Caco-2 (cell line): Measurements from ENCODE around the gene ALK. TPM values are rescaled to one million over a fixed set of nuclear protein-coding genes. Genes with fewer than 3 reads are reported as not detected.

Source experiments
- BruUV-seq: library from RNA; stranded (reverse); fragments of 400-500 nt; replicated peaks from 2 replicates; lab custom pipeline; 2021; lab: Mats Ljungman, UMichigan
- CTCF ChIA-PET: fragments of 300-600 bp; sonication (Branson Sonifier 250); formaldehyde crosslinking; loops from one replicate; lab custom pipeline; 2022; ENCODE audit warnings: antibody characterized with exemption; lab: Charles Lee
- POLR2A ChIA-PET: fragments of 300-600 bp; sonication (Branson Sonifier 250); formaldehyde crosslinking; loops from one replicate; lab custom pipeline; 2022; ENCODE audit warnings: antibody characterized with exemption; lab: Charles Lee
- DNase-seq, 2 experiments: peaks; one replicate each; pipeline versions ENCODE4 v3.0.0 to v3.0.0-alpha.2; 2020 to 2022
- H3K27me3 ChIP-seq: replicated peaks from 2 replicates; pipeline ENCODE4 v1.6.0; 2011; ENCODE audit warnings: low read length; ENCODE audit not compliant: control insufficient read depth, insufficient read depth
- H3K36me3 ChIP-seq: 2 replicates; pipeline ENCODE4 v1.5.1; 2011; ENCODE audit warnings: low read length; ENCODE audit not compliant: control insufficient read depth, insufficient read depth
- H3K4me1 ChIP-seq: fragments of 250-450 bp; sonication (Bioruptor Pico); 2 replicates; pipeline ENCODE4 v1.5.1; 2020; ENCODE audit warnings: mild to moderate bottlenecking
- H3K4me3 ChIP-seq: 2 replicates; pipeline ENCODE4 v1.5.1; 2011; ENCODE audit warnings: low read depth, mild to moderate bottlenecking, control low read depth, low read length
- H3K9me3 ChIP-seq: fragments of 250-450 bp; sonication (Bioruptor Pico); 2 replicates; pipeline ENCODE4 v1.5.1; 2020; ENCODE audit warnings: mild to moderate bottlenecking, moderate library complexity
- H3K27ac Mint-ChIP-seq: one replicate; pipeline ENCODE4 v1.8.0; 2022; ENCODE audit warnings: mixed read lengths; ENCODE audit not compliant: unreplicated experiment
- H3K27me3 Mint-ChIP-seq: one replicate; pipeline ENCODE4 v1.8.0; 2022; ENCODE audit warnings: mixed read lengths; ENCODE audit not compliant: insufficient read depth, unreplicated experiment
- H3K36me3 Mint-ChIP-seq: one replicate; pipeline ENCODE4 v1.8.0; 2022; ENCODE audit warnings: mild to moderate bottlenecking, mixed read lengths; ENCODE audit not compliant: insufficient read depth, unreplicated experiment
- H3K4me1 Mint-ChIP-seq: one replicate; pipeline ENCODE4 v1.8.0; 2022; ENCODE audit warnings: low read depth, mixed read lengths; ENCODE audit not compliant: unreplicated experiment
- H3K4me3 Mint-ChIP-seq: one replicate; pipeline ENCODE4 v1.8.0; 2022; ENCODE audit warnings: mild to moderate bottlenecking, moderate library complexity, mixed read lengths; ENCODE audit not compliant: unreplicated experiment
- H3K9me3 Mint-ChIP-seq: one replicate; pipeline ENCODE4 v1.8.0; 2022; ENCODE audit warnings: mixed read lengths; ENCODE audit not compliant: unreplicated experiment
- intact Hi-C: fragments of 100-400 bp; cut with micrococcal nuclease; formaldehyde crosslinking; loops from one replicate; pipeline ENCODE4 v1.10.0; 2022; ENCODE audit not compliant: unreplicated experiment
- total RNA-seq: library from RNA; stranded (reverse); gene quantifications from 2 replicates; pipeline ENCODE4 v1.2.3, GENCODE V29; 2022
- TF ChIP-seq, protein P1 (sequence below), 2 experiments: fragments of 200-600 bp in 1 of 2; IDR thresholded peaks; 1 replicate in 1 of 2; 2 replicates in 1 of 2; pipeline versions ENCODE4 v1.5.1 to v1.8.0; 2011 to 2022; ENCODE audit warnings: antibody characterized with exemption in 1 of 2, control low read depth in 1 of 2, inconsistent platforms in 1 of 2, low read depth in 1 of 2, low read length in 1 of 2, mild to moderate bottlenecking in 1 of 2, moderate library complexity in 1 of 2; ENCODE audit not compliant: insufficient read depth in 1 of 2, severe bottlenecking in 1 of 2, unreplicated experiment in 1 of 2

ALK gene
- total RNA-seq, 1 experiment from 2014 or later: 0.11 TPM

DNA sequence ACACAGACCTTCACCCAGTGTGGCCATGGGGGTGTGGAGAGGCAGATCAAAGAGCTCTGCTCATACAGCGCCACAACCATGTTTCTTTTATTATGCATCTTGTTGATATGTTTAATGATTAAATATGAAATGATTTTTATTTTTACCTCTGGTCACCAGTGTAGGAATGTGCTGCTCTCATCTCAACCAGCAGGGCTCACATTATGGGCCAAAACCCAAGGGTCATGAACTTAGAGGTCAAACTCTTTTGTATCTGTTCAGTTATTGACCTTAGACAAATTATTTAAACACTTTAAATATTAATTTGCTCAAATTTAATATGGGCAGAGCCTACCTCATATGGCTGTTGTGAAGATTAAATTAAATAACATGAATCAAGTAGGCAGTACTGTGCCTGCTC is 386.2 kb downstream of the ALK start:
- DNase-seq: no peak
- Histone ChIP-seq H3K9me3 (no peaks in the 10 kb centered on the region), H3K36me3 (no peaks in the 10 kb centered on the region), H3K4me1 (peaks cover 4% of the 10 kb centered on the region; the same call in 1 of the 2 replicates), H3K4me3 (no peak overlapping the region), H3K27me3 (no peaks in the 10 kb centered on the region)
- TF ChIP-seq, protein P1, sequence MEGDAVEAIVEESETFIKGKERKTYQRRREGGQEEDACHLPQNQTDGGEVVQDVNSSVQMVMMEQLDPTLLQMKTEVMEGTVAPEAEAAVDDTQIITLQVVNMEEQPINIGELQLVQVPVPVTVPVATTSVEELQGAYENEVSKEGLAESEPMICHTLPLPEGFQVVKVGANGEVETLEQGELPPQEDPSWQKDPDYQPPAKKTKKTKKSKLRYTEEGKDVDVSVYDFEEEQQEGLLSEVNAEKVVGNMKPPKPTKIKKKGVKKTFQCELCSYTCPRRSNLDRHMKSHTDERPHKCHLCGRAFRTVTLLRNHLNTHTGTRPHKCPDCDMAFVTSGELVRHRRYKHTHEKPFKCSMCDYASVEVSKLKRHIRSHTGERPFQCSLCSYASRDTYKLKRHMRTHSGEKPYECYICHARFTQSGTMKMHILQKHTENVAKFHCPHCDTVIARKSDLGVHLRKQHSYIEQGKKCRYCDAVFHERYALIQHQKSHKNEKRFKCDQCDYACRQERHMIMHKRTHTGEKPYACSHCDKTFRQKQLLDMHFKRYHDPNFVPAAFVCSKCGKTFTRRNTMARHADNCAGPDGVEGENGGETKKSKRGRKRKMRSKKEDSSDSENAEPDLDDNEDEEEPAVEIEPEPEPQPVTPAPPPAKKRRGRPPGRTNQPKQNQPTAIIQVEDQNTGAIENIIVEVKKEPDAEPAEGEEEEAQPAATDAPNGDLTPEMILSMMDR (IDR thresholded peaks at IDR 0.05; ENCODE audit: insufficient read depth in 1 of 2, low read depth in 1 of 2, low read length in 1 of 2, severe bottlenecking in 1 of 2, unreplicated experiment in 1 of 2): no peak
- Mint-ChIP-seq H3K27me3 (peaks cover 20% of the 10 kb centered on the region), H3K4me3 (no peak overlapping the region), H3K4me1 (no peaks in the 10 kb centered on the region), H3K36me3 (no peaks in the 10 kb centered on the region), H3K9me3 (no peaks in the 10 kb centered on the region), H3K27ac (no peak overlapping the region)
- no TSS peak for BruUV-seq
- POLR2A ChIA-PET: no interaction called here
- intact Hi-C loops: no loop called here
- CTCF ChIA-PET: no interaction called here

DNA sequence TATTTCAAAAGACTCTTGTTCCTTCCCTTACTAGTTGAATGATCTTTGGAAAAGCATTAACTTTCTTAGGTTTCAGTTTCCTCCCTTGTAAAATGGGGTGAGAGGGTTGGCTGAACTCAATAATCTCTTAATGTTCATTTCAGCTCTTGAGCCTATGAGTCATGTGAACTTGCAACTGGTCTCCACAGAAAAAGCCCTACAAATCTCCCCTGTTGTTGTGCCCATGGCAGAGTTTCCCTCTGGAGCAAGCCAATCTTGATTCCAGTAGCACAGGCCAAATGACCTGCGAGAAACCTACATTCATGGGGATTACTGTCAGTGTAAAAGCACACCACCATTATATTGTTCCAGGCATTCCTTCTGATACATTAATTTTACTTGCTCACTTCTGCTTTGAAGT is 388.9 kb downstream of the ALK start:
- Histone ChIP-seq H3K4me1 (peaks cover 4% of the 10 kb centered on the region; the same call in 1 of the 2 replicates), H3K9me3 (no peaks in the 10 kb centered on the region), H3K4me3 (no peak overlapping the region), H3K36me3 (no peaks in the 10 kb centered on the region), H3K27me3 (no peaks in the 10 kb centered on the region; the same call in 1 of the 2 replicates)
- no TSS peak for BruUV-seq
- TF ChIP-seq, protein P1 (IDR thresholded peaks at IDR 0.05; ENCODE audit: insufficient read depth in 1 of 2, low read depth in 1 of 2, low read length in 1 of 2, severe bottlenecking in 1 of 2, unreplicated experiment in 1 of 2): no peak
- no peak for DNase-seq
- intact Hi-C loops: no loop called here
- POLR2A ChIA-PET: no interaction called here
- Mint-ChIP-seq H3K4me1 (no peaks in the 10 kb centered on the region), H3K27ac (no peak overlapping the region), H3K36me3 (no peaks in the 10 kb centered on the region), H3K4me3 (no peak overlapping the region), H3K9me3 (no peaks in the 10 kb centered on the region), H3K27me3 (peaks cover 29% of the 10 kb centered on the region)
- CTCF ChIA-PET: no interaction called here

DNA sequence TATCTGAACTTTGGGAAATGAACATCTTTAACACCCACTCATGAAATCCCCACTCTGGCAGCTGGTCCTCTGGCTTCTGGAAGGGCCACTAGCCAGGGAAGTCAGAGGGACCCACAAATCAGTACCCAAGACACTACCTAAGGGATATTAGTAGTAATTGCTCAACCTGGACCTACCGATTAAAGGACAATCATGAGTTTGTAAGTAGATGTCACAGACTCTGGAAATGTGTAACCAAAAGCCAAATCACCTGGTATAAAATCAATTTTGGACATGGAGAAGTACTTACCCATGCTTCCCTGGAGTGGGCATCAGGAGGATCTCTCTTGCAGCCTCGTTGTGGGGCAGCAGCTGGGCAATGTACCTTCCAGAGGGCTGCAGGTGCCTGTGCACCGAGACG is 389.8 kb downstream of the ALK start:
- Mint-ChIP-seq H3K4me1 (no peaks in the 10 kb centered on the region), H3K27ac (no peak overlapping the region), H3K27me3 (peaks cover 25% of the 10 kb centered on the region), H3K36me3 (no peaks in the 10 kb centered on the region), H3K4me3 (no peak overlapping the region), H3K9me3 (no peaks in the 10 kb centered on the region)
- DNase-seq: no peak
- Histone ChIP-seq H3K4me1 (peaks cover 4% of the 10 kb centered on the region; the same call in 1 of the 2 replicates), H3K36me3 (no peaks in the 10 kb centered on the region), H3K4me3 (no peak overlapping the region), H3K27me3 (no peaks in the 10 kb centered on the region; the same call in 1 of the 2 replicates), H3K9me3 (no peaks in the 10 kb centered on the region)
- ChIA-PET CTCF (no interaction called here), POLR2A (no interaction called here)
- TF ChIP-seq, protein P1 (IDR thresholded peaks at IDR 0.05; ENCODE audit: insufficient read depth in 1 of 2, low read depth in 1 of 2, low read length in 1 of 2, severe bottlenecking in 1 of 2, unreplicated experiment in 1 of 2): no peak
- intact Hi-C loops: no loop called here
- no TSS peak for BruUV-seq
